CD8-positive, alpha-beta memory T cell (primary cell): ENCODE data around the gene POU4F3. TPM values are rescaled to one million over a fixed set of nuclear protein-coding genes. Genes with fewer than 3 reads are reported as not detected.
A peak's percentile ranks its signal among the peaks of the same experiment; 100 is the strongest.
"Not testable (repeated sequence)": the region's sequence is repeated elsewhere in the genome, so short reads cannot be mapped to it uniquely, and the experiment has no call there.

ENCODE experiments used
- CTCF ChIA-PET: fragments of 350-600 bp; sonication (Branson Sonifier 250); formaldehyde crosslinking; loops from one replicate; lab custom pipeline; 2021; ENCODE audit warnings: antibody characterized with exemption; lab: Charles Lee
- POLR2A ChIA-PET: fragments of 350-600 bp; sonication (Branson Sonifier 250); formaldehyde crosslinking; loops from one replicate; lab custom pipeline; 2021; ENCODE audit warnings: antibody characterized with exemption; lab: Charles Lee
- DNase-seq, 5 donors: peaks; one replicate each; pipeline versions ENCODE4 v3.0.0 to v3.0.0-alpha.2; 2020 to 2022; ENCODE audit warnings: mixed read lengths in 1 of 5
- H3K27ac ChIP-seq: one replicate; pipeline ENCODE4 v1.7.0; 2013; ENCODE audit warnings: low read depth, mild to moderate bottlenecking, low read length, moderate library complexity
- H3K27me3 ChIP-seq: 2 replicates; pipeline ENCODE4 v1.7.0; 2013; ENCODE audit warnings: low read length, mild to moderate bottlenecking; ENCODE audit not compliant: insufficient read depth, poor library complexity, severe bottlenecking
- H3K36me3 ChIP-seq: 2 replicates; pipeline ENCODE4 v1.7.0; 2013; ENCODE audit warnings: mild to moderate bottlenecking, low read length, moderate library complexity; ENCODE audit not compliant: insufficient read depth
- H3K4me1 ChIP-seq: 2 replicates; pipeline ENCODE4 v1.7.0; 2013; ENCODE audit warnings: mild to moderate bottlenecking, low read length, moderate library complexity; ENCODE audit not compliant: insufficient read depth
- H3K4me3 ChIP-seq: 2 replicates; pipeline ENCODE4 v1.7.0; 2013; ENCODE audit warnings: mild to moderate bottlenecking, low read length
- H3K9me3 ChIP-seq: 2 replicates; pipeline ENCODE4 v1.7.0; 2013; ENCODE audit warnings: mild to moderate bottlenecking, low read length
- H3K27ac Mint-ChIP-seq, 8 donors: one replicate each; pipeline ENCODE4 v1.8.0; 2020 to 2021; ENCODE audit warnings: mixed read lengths in 8 of 8, mild to moderate bottlenecking in 6 of 8, inconsistent platforms in 3 of 8, moderate library complexity in 3 of 8
- H3K27me3 Mint-ChIP-seq, 2 donors: one replicate each; pipeline ENCODE4 v1.8.0; 2020 to 2021; ENCODE audit warnings: mixed read lengths in 2 of 2, mild to moderate bottlenecking in 1 of 2, moderate library complexity in 1 of 2
- H3K36me3 Mint-ChIP-seq, 3 donors: one replicate each; pipeline ENCODE4 v1.8.0; 2020 to 2021; ENCODE audit warnings: mixed read lengths in 3 of 3, inconsistent platforms in 1 of 3, mild to moderate bottlenecking in 1 of 3
- H3K4me1 Mint-ChIP-seq, 3 donors: one replicate each; pipeline ENCODE4 v1.8.0; 2020 to 2021; ENCODE audit warnings: mixed read lengths in 3 of 3, inconsistent platforms in 1 of 3, mild to moderate bottlenecking in 1 of 3
- H3K4me3 Mint-ChIP-seq, 7 donors: one replicate each; pipeline ENCODE4 v1.8.0; 2020 to 2021; ENCODE audit warnings: mixed read lengths in 7 of 7, mild to moderate bottlenecking in 6 of 7, moderate library complexity in 4 of 7, inconsistent platforms in 2 of 7
- H3K9me3 Mint-ChIP-seq, 5 donors: one replicate each; pipeline ENCODE4 v1.8.0; 2020 to 2022; ENCODE audit warnings: mixed read lengths in 5 of 5, mild to moderate bottlenecking in 3 of 5, moderate library complexity in 2 of 5, inconsistent platforms in 1 of 5
- polyA plus RNA-seq: library from polyadenylated mRNA; unstranded; fragments of 300-500 nt; fragmentation: Illumina TruSeq; gene quantifications from one replicate; pipeline ENCODE4 v1.2.3, GENCODE V29; 2021
- total RNA-seq, 2 experiments: library from RNA; stranded (reverse); gene quantifications; one replicate each; pipeline ENCODE4 v1.2.3, GENCODE V29; 2021

POU4F3 gene, protein sequence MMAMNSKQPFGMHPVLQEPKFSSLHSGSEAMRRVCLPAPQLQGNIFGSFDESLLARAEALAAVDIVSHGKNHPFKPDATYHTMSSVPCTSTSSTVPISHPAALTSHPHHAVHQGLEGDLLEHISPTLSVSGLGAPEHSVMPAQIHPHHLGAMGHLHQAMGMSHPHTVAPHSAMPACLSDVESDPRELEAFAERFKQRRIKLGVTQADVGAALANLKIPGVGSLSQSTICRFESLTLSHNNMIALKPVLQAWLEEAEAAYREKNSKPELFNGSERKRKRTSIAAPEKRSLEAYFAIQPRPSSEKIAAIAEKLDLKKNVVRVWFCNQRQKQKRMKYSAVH
- total RNA-seq (under 1 TPM in 1 of 2 experiments, not detected in 1; 0.11 TPM), polyA plus RNA-seq (not detected)

DNA sequence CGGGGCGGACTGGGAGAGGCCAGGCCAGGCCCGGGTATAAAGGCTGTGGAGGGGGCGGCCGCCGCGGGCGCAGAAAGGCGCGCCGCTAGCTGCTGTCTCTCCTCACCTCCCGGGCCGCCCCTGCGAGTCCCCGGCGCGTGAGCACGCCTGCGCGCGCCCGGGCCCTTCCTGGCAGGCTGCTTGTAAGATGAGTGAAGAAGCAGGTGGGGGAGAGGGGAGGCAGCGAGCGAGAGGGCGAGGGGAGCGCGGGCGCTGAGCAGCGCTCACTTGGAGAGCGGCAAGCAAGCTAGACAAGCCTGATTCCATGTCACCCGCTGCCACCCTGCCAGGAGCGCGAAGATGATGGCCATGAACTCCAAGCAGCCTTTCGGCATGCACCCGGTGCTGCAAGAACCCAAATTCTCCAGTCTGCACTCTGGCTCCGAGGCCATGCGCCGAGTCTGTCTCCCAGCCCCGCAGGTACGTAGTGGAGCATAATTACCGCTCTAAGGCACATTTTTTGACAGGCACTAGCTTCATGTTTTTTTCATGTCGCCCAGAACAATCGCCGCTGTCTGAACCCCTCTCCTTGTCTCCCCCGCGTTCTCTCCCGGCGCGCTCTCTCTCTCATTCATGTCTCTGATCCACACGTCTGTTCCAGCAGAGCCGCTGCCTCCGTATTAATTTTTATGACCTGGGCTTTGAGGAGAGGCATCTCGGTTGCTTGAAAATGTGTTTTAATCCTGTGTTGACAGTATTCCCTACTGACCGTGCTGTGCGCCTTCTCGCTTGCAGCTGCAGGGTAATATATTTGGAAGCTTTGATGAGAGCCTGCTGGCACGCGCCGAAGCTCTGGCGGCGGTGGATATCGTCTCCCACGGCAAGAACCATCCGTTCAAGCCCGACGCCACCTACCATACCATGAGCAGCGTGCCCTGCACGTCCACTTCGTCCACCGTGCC, at the start of gene POU4F3:
TSS of gene POU4F3 (plus strand) at position 66 of the 941 bp plus-strand sequence. CDS start at position 340, 274 bp downstream.
- no peaks in the 10 kb centered on the region for H3K36me3 ChIP-seq

DNA sequence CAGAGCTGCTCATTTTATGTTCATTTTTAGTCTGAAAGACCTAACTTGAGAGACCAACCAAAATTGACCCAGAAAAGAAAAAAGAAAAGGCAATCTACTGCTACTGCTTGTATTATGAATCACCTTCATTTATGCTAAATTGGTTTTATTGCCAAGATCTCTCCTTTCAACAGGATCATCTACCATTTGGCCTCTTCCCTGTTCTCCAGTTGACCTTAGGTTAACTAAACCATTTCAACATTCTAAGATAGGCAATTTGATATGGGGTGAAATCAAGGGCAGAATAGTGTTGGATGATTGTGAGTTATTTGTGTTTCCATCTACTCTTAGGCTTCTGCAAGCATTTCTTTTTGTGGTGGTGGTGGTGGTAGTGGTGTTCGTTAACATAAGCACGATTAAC, 48.3 kb upstream of the POU4F3 start:
- H3K9me3 ChIP-seq: no peaks in the 10 kb centered on the region
- H3K4me1 Mint-ChIP-seq: peaks cover 0 to 1% (median 0%) of the 10 kb centered on the region in 3 donors
- H3K27me3 ChIP-seq: no peaks in the 10 kb centered on the region
- no peak overlapping the region for H3K4me3 ChIP-seq
- ChIA-PET POLR2A (no interaction called here), CTCF (no interaction called here)
- H3K27ac Mint-ChIP-seq: peak overlapping the region in 1 of 8 donors; percentile 32
- H3K27ac ChIP-seq: no peak overlapping the region
- H3K4me1 ChIP-seq: no peaks in the 10 kb centered on the region
- no peak for DNase-seq
- no peaks in the 10 kb centered on the region for H3K27me3 Mint-ChIP-seq
- H3K36me3 Mint-ChIP-seq: peaks cover 0 to 28% (median 3%) of the 10 kb centered on the region in 3 donors
- H3K4me3 Mint-ChIP-seq: no peak overlapping the region
- peaks cover 6% of the 10 kb centered on the region for H3K36me3 ChIP-seq
- no peaks in the 10 kb centered on the region for H3K9me3 Mint-ChIP-seq

More for the DNA sequence above, at the start of gene POU4F3:
- H3K27me3 Mint-ChIP-seq: peaks cover 63 to 88% of the 10 kb centered on the region in 2 donors
- Histone ChIP-seq H3K27me3 (peaks cover 21% of the 10 kb centered on the region), H3K27ac (no peak within 1 kb of the TSS), H3K4me3 (no peak within 1 kb of the TSS), H3K4me1 (no peaks in the 10 kb centered on the region), H3K9me3 (no peaks in the 10 kb centered on the region)
- H3K4me1 Mint-ChIP-seq: peaks cover 0 to 18% (median 4%) of the 10 kb centered on the region in 3 donors
- POLR2A ChIA-PET: no interaction called here
- CTCF ChIA-PET: no interaction called here
- DNase-seq: no peak
- H3K9me3 Mint-ChIP-seq: peaks cover 0 to 9% (median 9%) of the 10 kb centered on the region in 5 donors
- H3K27ac Mint-ChIP-seq: peak within 1 kb of the TSS in 1 of 8 donors; percentile 65
- H3K4me3 Mint-ChIP-seq: no peak within 1 kb of the TSS
- no peaks in the 10 kb centered on the region for H3K36me3 Mint-ChIP-seq

DNA sequence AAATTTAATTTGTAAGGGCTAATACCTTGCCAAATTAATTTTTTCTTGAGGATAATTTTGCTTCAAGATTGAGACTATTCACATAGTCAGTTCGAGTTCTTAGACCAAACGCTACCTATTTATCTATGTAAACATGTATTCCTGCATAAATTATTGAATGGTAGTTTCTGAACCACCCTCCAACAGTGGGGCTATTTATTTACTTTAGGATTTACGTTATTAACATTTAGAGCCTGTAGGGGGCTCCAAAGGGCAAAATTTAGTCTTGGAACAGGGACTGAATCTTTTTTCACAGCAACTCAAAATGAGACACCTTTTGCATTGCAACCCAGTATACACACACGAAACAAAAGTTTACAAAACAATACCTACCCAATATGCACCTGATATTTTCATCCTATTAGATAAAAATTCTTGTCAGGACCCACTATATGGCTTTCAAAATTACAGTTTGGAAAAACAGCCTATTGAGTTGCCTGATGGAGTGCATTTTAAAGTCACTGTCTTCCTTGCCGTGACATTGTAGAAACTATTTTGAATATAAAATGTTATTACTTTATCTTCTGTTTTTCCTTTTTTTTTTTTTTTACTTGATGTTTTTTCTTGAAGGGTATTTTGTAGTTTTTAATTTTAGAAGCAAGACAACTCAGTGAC, 47.1 kb upstream of the POU4F3 start:
- Histone ChIP-seq H3K27ac (no peak overlapping the region), H3K27me3 (no peaks in the 10 kb centered on the region), H3K36me3 (no peaks in the 10 kb centered on the region), H3K4me1 (no peaks in the 10 kb centered on the region), H3K9me3 (no peaks in the 10 kb centered on the region), H3K4me3 (no peak overlapping the region)
- no peaks in the 10 kb centered on the region for H3K27me3 Mint-ChIP-seq
- DNase-seq: peak in 1 of 5 donors; percentile 21
- H3K4me3 Mint-ChIP-seq: no peak overlapping the region
- H3K4me1 Mint-ChIP-seq: peaks cover 0 to 1% (median 0%) of the 10 kb centered on the region in 3 donors
- no peaks in the 10 kb centered on the region for H3K9me3 Mint-ChIP-seq
- ChIA-PET POLR2A (no interaction called here), CTCF (interaction anchor here (1.1 kb wide), 1 partner anchor 133 kb away, joined by 3 read pairs; no protein-coding TSS in a partner anchor)
- no peak overlapping the region for H3K27ac Mint-ChIP-seq
- H3K36me3 Mint-ChIP-seq: peaks cover 0 to 19% (median 3%) of the 10 kb centered on the region in 3 donors

DNA sequence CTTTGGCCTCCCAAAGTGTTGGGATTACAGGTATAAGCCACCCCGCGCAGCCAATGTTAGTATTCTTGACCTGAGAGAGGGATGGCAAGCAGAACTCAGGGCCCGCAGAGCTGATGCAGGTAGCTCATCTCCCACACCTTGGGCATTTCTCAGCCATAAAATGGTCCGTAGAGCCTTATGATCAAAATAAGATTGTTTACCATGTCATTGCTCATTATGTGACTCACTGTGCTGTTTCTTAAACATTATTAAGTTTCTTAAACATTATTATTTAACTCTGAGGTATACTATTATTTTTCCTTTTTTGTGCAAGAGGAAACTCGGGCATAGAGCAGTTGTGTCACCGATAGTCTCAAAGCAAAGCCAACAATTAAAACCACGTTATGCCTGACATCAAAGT, 42.4 kb upstream of the POU4F3 start:
- Histone ChIP-seq H3K4me1 (no peaks in the 10 kb centered on the region), H3K27ac (no peak overlapping the region), H3K4me3 (no peak overlapping the region), H3K36me3 (no peaks in the 10 kb centered on the region), H3K9me3 (no peaks in the 10 kb centered on the region), H3K27me3 (no peaks in the 10 kb centered on the region)
- H3K9me3 Mint-ChIP-seq: no peaks in the 10 kb centered on the region
- ChIA-PET POLR2A (no interaction called here), CTCF (no interaction called here)
- DNase-seq: no peak
- H3K27me3 Mint-ChIP-seq: no peaks in the 10 kb centered on the region
- peaks cover 0 to 1% (median 0%) of the 10 kb centered on the region in 3 donors for H3K4me1 Mint-ChIP-seq
- no peak overlapping the region for H3K27ac Mint-ChIP-seq
- no peaks in the 10 kb centered on the region for H3K36me3 Mint-ChIP-seq
- H3K4me3 Mint-ChIP-seq: no peak overlapping the region

DNA sequence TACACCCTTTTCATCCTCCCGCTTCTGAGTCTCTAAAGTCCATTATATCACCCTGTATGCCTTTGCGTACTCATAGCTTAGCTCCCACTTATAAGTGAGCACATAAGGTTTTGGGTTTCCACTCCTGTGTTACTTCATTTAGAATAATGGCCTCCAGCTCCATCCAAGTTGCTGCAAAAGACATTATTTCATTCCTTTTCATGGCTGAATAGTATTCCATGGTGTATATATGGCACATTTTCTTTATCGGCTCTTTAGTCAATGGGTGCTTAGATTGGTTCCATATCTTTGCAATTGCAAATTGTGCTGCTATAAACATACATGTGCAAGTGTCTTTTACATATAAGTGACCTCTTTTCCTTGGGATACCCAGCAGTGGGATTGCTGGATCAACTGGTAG, 39.7 kb upstream of the POU4F3 start:
- H3K4me3 Mint-ChIP-seq, H3K36me3 Mint-ChIP-seq, H3K4me3 ChIP-seq, H3K36me3 ChIP-seq, H3K4me1 ChIP-seq, DNase-seq, H3K4me1 Mint-ChIP-seq, H3K9me3 ChIP-seq, POLR2A ChIA-PET, H3K27ac ChIP-seq, CTCF ChIA-PET, H3K27me3 ChIP-seq, H3K9me3 Mint-ChIP-seq: not testable (repeated sequence)
- Mint-ChIP-seq H3K27me3 (peaks cover 2 to 11% of the 10 kb centered on the region in 2 donors), H3K27ac (peak overlapping the region in 1 of 8 donors; percentile 73)

DNA sequence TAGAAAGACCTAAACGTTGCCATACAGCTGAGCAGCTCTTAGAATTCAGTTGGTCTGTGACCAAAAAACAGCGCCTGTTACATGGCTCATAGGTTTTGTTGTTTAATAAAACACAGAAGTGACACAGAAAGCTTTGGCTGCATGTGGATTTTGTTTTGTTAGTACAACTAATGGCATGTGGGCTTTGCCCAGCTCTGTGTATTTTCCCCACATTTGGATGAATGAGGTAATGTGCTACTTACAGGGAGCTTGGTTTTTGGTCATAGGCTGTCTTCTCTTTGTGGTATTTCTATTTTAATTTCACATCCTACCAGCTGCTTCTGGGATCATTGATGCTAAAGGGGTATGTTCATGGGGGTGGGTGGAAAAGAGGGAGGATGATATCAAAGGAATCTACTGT, 37.0 kb upstream of the POU4F3 start:
- H3K27ac ChIP-seq: no peak overlapping the region
- H3K27ac Mint-ChIP-seq: no peak overlapping the region
- ChIA-PET POLR2A (no interaction called here), CTCF (no interaction called here)
- no peak for DNase-seq
- H3K27me3 ChIP-seq: peaks cover 6% of the 10 kb centered on the region
- H3K4me1 Mint-ChIP-seq: no peaks in the 10 kb centered on the region
- peaks cover 2 to 28% of the 10 kb centered on the region in 2 donors for H3K27me3 Mint-ChIP-seq
- no peaks in the 10 kb centered on the region for H3K36me3 ChIP-seq
- H3K36me3 Mint-ChIP-seq: no peaks in the 10 kb centered on the region
- H3K4me3 Mint-ChIP-seq: no peak overlapping the region
- H3K9me3 ChIP-seq: no peaks in the 10 kb centered on the region
- H3K4me3 ChIP-seq: no peak overlapping the region
- no peaks in the 10 kb centered on the region for H3K4me1 ChIP-seq
- H3K9me3 Mint-ChIP-seq: no peaks in the 10 kb centered on the region

DNA sequence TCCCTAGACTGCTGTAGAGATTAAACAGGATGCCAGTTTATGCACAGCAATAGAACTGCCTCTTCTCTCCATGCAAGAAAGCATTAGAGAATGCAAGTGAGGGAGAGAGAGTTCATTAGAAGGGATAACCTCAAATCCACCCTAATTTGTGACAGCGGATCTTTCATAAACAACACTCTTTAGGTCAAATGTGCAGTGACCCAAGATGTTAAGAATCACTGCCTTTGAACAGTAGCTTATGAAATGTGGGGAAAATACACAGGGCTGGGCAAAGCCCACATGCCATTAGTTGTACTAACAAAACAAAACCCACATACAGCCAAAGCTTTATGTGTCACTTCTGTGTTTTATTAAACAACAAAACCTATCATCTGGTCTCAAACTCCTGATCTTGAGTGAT, 36.2 kb upstream of the POU4F3 start:
- DNase-seq: no peak
- Mint-ChIP-seq H3K9me3 (no peaks in the 10 kb centered on the region), H3K27ac (no peak overlapping the region), H3K4me1 (no peaks in the 10 kb centered on the region), H3K27me3 (peaks cover 2 to 36% of the 10 kb centered on the region in 2 donors), H3K4me3 (no peak overlapping the region), H3K36me3 (no peaks in the 10 kb centered on the region)
- H3K27ac ChIP-seq: no peak overlapping the region
- H3K4me1 ChIP-seq: no peaks in the 10 kb centered on the region
- no peaks in the 10 kb centered on the region for H3K9me3 ChIP-seq
- H3K27me3 ChIP-seq: peaks cover 6% of the 10 kb centered on the region
- ChIA-PET CTCF (no interaction called here), POLR2A (no interaction called here)
- H3K4me3 ChIP-seq: no peak overlapping the region
- no peaks in the 10 kb centered on the region for H3K36me3 ChIP-seq
